HAP-1 (cell line): ENCODE results near the gene PPFIBP2.

Experiments used
- DNase-seq, 2 experiments: peaks; one replicate each; pipeline ENCODE4 v3.0.0-alpha.2; 2016 to 2020; ENCODE audit warnings: low spot score in 2 of 2
- H3K27me3 ChIP-seq: fragments of 250-450 bp; sonication (Bioruptor Pico); 2 replicates; pipeline ENCODE4 v1.5.1; 2020; ENCODE audit warnings: low read depth, mild to moderate bottlenecking, moderate library complexity
- H3K36me3 ChIP-seq: fragments of 250-450 bp; sonication (Bioruptor Pico); replicated peaks from 2 replicates; pipeline ENCODE4 v1.5.1; 2020; ENCODE audit warnings: mild to moderate bottlenecking
- H3K4me1 ChIP-seq: fragments of 250-450 bp; sonication (Bioruptor Pico); 2 replicates; pipeline ENCODE4 v1.5.1; 2020; ENCODE audit warnings: mild to moderate bottlenecking
- H3K4me3 ChIP-seq: fragments of 250-450 bp; sonication (Bioruptor Pico); 2 replicates; pipeline ENCODE4 v1.5.1; 2020; ENCODE audit warnings: mild to moderate bottlenecking, moderate library complexity
- H3K9me3 ChIP-seq: fragments of 250-450 bp; sonication (Bioruptor Pico); 2 replicates; pipeline ENCODE4 v1.5.1; 2020; ENCODE audit warnings: mild to moderate bottlenecking, moderate library complexity
- in situ Hi-C: fragments of 300-500 bp; cut with MboI; formaldehyde crosslinking; loops from 3 replicates; pipeline ENCODE4 v1.14.3; 2020; ENCODE audit warnings: low sequenced_read_pairs, inconsistent platforms, mixed read lengths

The PPFIBP2 gene

DNA sequence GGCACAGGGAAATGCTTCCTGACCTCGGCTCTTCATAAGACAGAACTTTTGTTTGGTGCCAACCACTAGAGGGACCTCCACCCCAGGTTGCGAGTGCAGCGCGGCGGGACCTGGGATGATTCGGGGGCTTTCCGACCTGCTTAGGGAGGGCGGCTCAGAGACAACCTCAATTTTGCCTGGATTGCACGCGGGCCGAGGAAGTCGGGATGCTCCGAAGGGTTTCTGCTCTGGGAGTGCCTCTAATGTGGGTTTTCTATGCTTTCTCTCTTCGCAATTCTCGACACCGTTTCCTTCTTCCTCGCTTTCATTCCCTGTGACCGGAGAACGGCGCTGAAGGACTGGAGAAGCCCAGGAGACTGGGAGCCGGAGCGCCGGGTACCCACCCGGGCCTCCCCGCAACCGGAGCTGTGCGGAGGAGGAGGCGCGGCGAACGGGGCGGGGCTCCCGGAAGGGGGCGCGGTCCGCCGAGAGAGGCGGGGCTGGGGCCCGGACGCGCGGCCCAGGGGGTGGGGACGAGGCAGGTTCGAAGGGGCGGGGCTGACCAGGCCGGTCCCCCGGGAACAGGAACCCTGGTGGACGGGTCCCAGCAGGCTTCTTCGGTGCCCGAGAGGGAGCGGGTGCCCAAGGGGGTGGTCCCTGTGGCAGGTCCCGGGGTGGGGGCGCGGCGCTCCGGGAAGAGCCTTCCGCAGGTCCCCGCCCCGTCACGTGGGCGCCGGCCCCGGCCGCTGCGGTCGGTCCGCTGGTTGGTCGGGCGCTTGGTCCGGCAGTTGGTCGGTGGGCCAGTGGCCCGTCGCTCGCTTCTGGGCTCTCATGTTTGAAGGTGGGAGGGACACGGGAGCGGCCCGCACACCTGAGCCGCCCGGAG is at the start of gene PPFIBP2:
PPFIBP2 (plus strand) TSS at position 766 of the 865 bp plus-strand sequence. CDS start 35,477 bp downstream, outside the sequence.
- in situ Hi-C loops = no loop called here

DNA sequence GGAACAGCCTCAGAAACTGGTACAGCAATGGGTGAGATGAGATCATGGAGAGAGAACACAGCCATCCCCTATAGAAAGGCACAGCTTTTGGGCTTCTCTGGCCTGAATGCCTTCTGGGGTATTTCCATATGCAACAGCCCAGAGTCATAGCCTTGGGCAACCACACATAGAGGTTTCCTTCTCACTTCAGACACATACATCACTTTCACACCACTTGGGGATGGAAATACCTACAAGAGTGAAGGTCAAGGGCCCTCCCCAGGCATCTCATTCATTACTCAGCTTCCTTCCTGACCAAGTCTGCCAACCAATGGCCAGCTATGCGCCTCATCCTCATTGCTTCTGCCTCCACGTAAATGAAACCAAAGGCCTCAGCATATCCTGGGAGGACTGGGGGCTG is 46.1 kb upstream of the PPFIBP2 start:
- no peaks in the 10 kb centered on the region for H3K27me3 ChIP-seq
- H3K4me3 ChIP-seq = no peak overlapping the region
- DNase-seq = no peak
- H3K4me1 ChIP-seq = no peaks in the 10 kb centered on the region
- no peaks in the 10 kb centered on the region for H3K36me3 ChIP-seq
- in situ Hi-C loops = no loop called here
- no peaks in the 10 kb centered on the region for H3K9me3 ChIP-seq

More for the DNA sequence above, at the start of gene PPFIBP2:
- Histone ChIP-seq H3K36me3 (no peaks in the 10 kb centered on the region), H3K4me1 (peaks cover 27% of the 10 kb centered on the region), H3K9me3 (no peaks in the 10 kb centered on the region), H3K4me3 (peak within 1 kb of the TSS; percentile 90), H3K27me3 (no peaks in the 10 kb centered on the region)
- peak; percentile 64 to 89 for DNase-seq

DNA sequence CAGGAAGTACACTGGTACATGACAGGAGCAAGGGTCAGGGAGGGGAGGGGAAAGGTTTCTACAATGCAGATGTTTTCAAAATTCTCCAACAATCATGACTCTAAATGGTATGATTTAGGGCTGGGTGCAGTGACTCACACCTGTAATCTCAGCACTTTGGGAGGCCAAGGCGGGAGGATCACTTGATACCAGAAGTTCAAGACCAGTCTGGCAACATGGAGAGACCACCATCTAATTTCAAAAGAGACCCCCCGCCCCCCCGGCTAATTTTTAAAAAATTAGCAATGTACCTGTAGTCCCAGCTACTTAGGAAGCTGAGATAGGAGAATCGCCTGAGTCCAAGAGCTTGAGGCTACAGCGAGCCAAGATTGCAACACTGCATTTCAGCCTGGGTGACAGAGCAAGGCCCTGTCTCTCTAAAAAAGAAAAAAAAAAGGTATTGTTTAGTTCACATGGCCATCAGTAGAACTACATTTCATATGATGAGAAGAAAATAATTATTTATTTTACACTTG is 44.4 kb upstream of the PPFIBP2 start:
- Histone ChIP-seq H3K4me1 (no peaks in the 10 kb centered on the region), H3K27me3 (no peaks in the 10 kb centered on the region), H3K36me3 (no peaks in the 10 kb centered on the region), H3K9me3 (no peaks in the 10 kb centered on the region), H3K4me3 (no peak overlapping the region)
- in situ Hi-C loops = no loop called here
- no peak for DNase-seq

DNA sequence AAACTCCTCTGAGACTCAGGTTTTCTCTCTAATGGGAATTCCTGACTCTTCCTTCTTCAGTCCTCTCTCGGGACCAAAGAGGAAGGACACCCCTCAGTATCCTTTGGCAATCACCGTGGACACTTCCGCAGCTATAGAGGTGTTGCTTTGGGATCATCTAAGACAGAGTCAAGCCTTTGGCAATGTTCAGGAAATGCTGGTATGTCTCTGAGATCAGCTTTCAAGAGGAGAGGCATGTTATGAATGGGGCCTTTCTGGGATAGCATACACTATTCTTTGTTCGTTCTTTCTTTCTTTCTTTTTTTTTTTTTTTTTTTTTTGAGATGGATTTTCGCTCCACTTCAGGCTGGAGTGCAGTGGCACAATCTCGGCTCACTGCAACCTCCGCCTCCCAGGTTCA is 42.7 kb upstream of the PPFIBP2 start:
- in situ Hi-C loops = no loop called here
- Histone ChIP-seq H3K4me3 (no peak overlapping the region), H3K27me3 (no peaks in the 10 kb centered on the region), H3K36me3 (no peaks in the 10 kb centered on the region), H3K9me3 (no peaks in the 10 kb centered on the region), H3K4me1 (no peaks in the 10 kb centered on the region)
- DNase-seq = no peak

DNA sequence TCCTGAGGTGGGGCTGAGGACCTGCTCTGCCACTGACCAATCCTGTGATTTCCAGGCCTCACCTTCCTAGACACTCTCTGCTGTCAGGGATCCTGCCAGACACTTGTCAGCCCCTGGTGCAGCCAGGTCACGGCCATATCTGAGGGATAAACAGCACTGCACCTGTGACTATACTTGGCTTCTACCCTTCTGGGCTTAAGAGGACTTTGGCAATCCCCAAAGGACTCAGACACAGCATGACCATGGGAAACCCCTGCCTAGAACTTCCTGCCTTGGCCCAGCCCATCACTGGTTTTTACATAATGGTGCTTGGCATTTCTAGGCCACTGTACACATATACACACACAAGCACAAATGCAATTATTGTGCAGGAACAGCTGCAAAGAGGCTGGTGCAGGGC is 40.1 kb upstream of the PPFIBP2 start:
- Histone ChIP-seq H3K4me1 (no peaks in the 10 kb centered on the region), H3K36me3 (no peaks in the 10 kb centered on the region), H3K9me3 (no peaks in the 10 kb centered on the region), H3K27me3 (no peaks in the 10 kb centered on the region), H3K4me3 (no peak overlapping the region)
- in situ Hi-C loops = no loop called here
- DNase-seq = no peak

DNA sequence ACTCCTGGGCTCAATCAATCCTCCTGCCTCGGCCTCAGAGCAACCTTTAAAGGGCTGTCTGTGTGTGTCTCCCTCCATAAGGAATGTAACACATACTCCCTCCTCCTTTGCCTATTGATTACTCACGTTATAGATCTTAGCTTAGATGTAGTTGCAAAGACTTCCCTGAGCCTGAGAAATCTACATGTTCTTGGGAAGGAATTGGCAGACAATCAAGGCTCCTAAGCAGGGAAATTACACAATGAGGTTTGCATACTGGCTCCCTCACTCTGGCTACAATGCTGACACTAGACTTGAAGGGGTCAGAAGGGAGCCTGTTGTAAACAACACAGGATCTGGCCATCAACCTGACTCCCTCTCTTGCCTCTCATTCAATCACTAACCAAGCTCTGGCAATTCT is 33.7 kb upstream of the PPFIBP2 start:
- Histone ChIP-seq H3K27me3 (no peaks in the 10 kb centered on the region), H3K4me1 (no peaks in the 10 kb centered on the region), H3K9me3 (no peaks in the 10 kb centered on the region), H3K36me3 (no peaks in the 10 kb centered on the region), H3K4me3 (no peak overlapping the region)
- in situ Hi-C loops = no loop called here
- DNase-seq = no peak

DNA sequence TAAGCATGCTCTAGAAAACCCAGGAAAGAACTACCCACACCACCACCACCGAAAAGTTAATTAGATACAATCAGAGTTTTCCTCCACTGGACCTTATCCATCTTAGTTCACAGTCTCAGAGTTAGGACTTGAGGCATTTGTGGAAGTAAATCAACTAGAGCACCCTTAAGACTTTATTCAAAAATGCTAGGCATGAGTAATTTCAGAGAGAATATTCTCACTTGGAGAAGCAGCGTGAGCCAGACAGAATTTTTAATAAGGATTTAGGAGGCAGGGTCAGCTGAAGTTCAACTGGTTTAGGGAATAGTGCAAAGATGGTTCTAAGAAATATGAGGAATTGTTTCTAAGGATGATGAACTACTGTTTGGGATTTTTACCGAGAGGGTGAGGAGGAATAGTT is 29.7 kb upstream of the PPFIBP2 start:
- Histone ChIP-seq H3K4me1 (peaks cover 6% of the 10 kb centered on the region; the same call in 1 of the 2 replicates), H3K27me3 (no peaks in the 10 kb centered on the region), H3K9me3 (no peaks in the 10 kb centered on the region), H3K36me3 (no peaks in the 10 kb centered on the region), H3K4me3 (no peak overlapping the region)
- in situ Hi-C loops = no loop called here
- DNase-seq = no peak

DNA sequence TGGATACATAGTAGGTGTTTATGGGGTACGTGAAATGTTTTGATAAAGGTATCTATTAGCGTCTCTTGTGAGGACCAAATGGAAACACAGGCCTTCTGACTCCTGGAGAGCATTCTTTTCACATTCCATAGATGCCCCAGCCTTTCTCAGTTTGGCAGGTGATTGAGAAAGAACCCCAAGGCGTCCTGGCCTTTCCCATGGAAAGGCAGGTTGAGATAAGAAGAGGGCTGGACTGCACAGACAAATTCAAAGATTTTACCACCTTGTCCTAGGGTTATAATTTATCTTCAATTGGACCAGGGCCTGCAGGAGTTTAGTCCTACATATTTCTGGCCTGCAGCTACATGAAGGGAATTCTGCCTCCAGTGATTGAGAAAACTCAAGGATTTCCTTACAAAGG is 29.2 kb upstream of the PPFIBP2 start:
- H3K9me3 ChIP-seq = no peaks in the 10 kb centered on the region
- no peaks in the 10 kb centered on the region for H3K27me3 ChIP-seq
- in situ Hi-C loops = no loop called here
- H3K36me3 ChIP-seq = no peaks in the 10 kb centered on the region
- no peak for DNase-seq
- H3K4me3 ChIP-seq = no peak overlapping the region
- peaks cover 6% of the 10 kb centered on the region; the same call in 1 of the 2 replicates for H3K4me1 ChIP-seq

DNA sequence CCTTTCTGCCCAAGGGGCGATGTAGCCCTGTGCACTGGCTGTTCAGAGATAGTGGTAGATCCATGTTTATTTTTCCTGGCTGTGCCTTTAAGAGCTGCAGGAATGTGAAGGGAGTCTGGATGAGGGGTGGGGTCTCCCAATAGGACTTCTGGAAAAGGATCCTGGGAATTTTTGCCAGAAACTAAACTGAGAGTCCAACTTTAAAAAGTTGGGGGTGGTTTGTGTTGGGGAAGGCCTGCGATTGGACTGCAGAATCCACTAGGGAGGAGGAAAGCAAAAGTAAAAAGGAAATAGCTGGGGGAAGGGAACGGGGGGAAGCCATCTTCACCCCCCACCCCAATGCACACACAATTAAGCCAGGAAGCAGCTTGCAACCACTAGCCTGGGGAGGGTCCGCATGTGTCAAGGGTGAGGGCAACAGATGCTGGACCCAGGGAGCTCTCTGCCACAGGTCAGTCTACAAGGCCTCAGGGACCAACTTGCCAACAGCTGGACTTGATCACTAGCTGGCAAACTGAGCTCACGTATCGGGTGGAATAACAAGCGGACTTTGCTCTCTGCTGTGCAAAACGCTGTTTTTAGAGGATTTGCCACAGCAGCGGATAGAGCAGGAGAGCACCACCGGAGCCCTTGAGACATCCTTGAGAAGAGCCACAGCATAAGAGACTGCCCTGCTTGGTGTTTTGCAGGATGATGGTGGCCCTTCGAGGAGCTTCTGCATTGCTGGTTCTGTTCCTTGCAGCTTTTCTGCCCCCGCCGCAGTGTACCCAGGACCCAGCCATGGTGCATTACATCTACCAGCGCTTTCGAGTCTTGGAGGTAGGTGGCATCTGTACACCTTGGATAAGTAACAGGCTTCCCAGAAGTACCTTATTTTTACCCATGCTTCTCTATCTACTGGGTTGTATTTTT is 28.4 kb upstream of the PPFIBP2 start, which contains the start of gene OLFML1:
OLFML1 (plus strand) TSS at position 321 of the 912 bp plus-strand sequence; CDS start at position 691, 370 bp downstream.
- Histone ChIP-seq H3K4me3 (no peak within 1 kb of the TSS), H3K9me3 (no peaks in the 10 kb centered on the region), H3K4me1 (peaks cover 10% of the 10 kb centered on the region), H3K36me3 (no peaks in the 10 kb centered on the region), H3K27me3 (no peaks in the 10 kb centered on the region)
- in situ Hi-C loops = no loop called here
- no peak for DNase-seq

DNA sequence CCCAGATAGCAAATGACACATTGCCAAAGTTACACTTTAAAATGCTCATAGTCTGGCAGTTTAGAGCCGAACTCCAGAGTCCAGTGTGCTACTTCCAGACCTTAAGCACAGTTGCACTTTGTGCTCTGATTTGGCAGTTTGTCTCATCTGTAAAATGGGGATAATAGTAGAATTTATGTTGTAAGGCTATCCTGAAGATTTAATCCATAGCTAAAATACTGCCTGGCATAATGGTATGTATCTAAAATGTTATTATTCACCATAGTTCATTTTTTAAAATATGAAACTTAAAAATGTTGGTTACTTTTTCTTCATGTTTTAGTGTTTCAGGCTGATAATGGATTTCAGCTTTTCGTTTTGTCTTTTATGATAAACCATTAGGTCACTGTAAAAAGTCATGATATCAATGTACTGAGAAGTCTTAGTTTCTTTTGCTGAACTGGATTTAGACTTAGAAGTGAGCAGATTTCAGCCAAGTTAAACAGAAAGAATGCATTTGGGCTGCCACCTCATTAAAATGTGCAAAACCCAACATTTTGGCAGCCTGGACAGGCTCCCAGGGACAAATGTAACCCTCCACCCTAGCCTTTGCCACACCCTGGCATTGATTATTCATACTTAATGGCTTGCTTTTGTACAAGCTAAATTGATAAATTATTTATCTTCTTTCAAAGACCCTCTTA is 27.6 kb upstream of the PPFIBP2 start:
- Histone ChIP-seq H3K36me3 (no peaks in the 10 kb centered on the region), H3K27me3 (no peaks in the 10 kb centered on the region), H3K9me3 (no peaks in the 10 kb centered on the region), H3K4me3 (no peak overlapping the region), H3K4me1 (peaks cover 15% of the 10 kb centered on the region)
- in situ Hi-C loops = no loop called here
- no peak for DNase-seq

DNA sequence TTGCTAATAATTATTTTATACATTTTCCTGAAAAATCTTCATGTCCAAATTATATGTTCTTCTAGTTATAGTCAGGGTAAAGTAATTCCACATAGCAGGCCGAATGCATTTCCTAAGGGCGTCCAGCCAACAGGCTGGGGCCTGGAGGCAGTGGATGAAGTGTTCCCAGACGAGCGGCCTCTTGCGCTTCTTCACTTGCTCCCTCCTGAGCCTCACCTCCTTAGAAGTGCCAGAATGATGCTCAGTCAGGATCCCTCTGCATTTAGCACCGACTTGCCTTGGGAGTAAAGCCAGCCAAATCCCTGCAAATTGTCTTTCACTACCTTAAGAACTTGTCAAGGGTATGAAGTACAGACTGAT is 27.0 kb upstream of the PPFIBP2 start:
- H3K4me1 ChIP-seq = peaks cover 20% of the 10 kb centered on the region
- DNase-seq = no peak
- H3K27me3 ChIP-seq = no peaks in the 10 kb centered on the region
- in situ Hi-C loops = no loop called here
- H3K36me3 ChIP-seq = no peaks in the 10 kb centered on the region
- H3K4me3 ChIP-seq = no peak overlapping the region
- H3K9me3 ChIP-seq = no peaks in the 10 kb centered on the region

DNA sequence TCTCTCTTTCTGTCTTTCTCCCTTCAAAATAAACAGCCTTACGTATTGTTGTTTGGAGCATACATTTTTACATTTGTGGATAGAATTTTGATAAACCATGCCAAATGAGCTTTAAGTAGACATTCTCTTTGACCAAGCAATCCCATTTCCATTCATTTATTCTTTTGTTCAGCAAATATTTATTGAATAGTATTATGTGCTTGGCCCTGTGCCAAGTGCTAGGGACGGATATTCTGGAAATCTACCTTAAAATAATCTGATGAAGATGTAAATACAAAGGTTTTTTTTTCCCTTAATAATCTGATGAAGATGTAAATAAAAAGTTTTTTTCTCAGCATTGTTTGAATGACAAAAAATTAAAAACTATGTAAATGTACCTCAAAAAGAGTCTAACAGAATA is 26.4 kb upstream of the PPFIBP2 start:
- in situ Hi-C loops = no loop called here
- no peak overlapping the region for H3K4me3 ChIP-seq
- H3K4me1 ChIP-seq = peaks cover 26% of the 10 kb centered on the region
- no peaks in the 10 kb centered on the region for H3K27me3 ChIP-seq
- H3K36me3 ChIP-seq = no peaks in the 10 kb centered on the region
- DNase-seq = no peak
- no peaks in the 10 kb centered on the region for H3K9me3 ChIP-seq

DNA sequence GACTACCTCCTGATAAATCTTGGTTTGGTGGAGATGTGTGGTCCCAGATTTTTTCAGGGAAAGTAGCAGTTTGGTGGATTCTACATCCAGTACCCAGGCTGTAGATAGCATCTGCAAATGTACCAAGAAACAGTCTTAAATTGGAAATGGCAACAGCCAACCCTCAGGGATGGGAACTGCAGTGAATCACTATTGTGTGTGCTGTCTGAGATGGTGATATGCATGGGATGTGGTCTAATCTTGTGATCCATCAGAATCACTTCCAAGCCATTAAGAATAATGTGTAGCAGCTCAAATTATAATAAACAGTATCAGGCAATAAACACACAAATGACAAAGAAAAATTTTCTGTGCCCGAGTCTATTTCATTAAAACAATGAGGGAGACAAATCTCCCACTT is 25.1 kb upstream of the PPFIBP2 start:
- no peak for DNase-seq
- H3K4me3 ChIP-seq = no peak overlapping the region
- H3K9me3 ChIP-seq = no peaks in the 10 kb centered on the region
- no peaks in the 10 kb centered on the region for H3K27me3 ChIP-seq
- H3K4me1 ChIP-seq = peaks cover 38% of the 10 kb centered on the region
- no peaks in the 10 kb centered on the region for H3K36me3 ChIP-seq
- in situ Hi-C loops = no loop called here
